Measurements from ENCODE around the gene PACRG.

- TF ChIP-seq PAX5 (IDR thresholded peaks at IDR 0.05; ENCODE audit: insufficient read depth, low read length, severe bottlenecking) (no peak), POLR2A (IDR thresholded peaks at IDR 0.05; ENCODE audit: low read depth, low read length) (no peak), POLR2AphosphoS5 (IDR thresholded peaks at IDR 0.05; ENCODE audit: low read depth, low read length) (no peak), SPI1 (IDR thresholded peaks at IDR 0.05; ENCODE audit: low read depth, low read length) (no peak)
These were observed 213.4 kb downstream of the PACRG start for GRCh38 chr6:162941128-162941527.

All from GM12891 (cell line).